Mammary epithelial cell (primary cell): ENCODE measurements around the gene TUBA1A.

Experiments used
- EZH2 ChIP-seq: IDR thresholded peaks from 2 replicates; pipeline ENCODE4 v1.6.1; 2012; ENCODE audit warnings: low read length, inconsistent platforms, borderline replicate concordance
- TF ChIP-seq, protein P1 (sequence below), 2 donors: IDR thresholded peaks in 1 of 2; conservative IDR thresholded peaks in 1 of 2; 2 replicates each; pipeline ENCODE4 v1.5.1; 2011 to 2012; ENCODE audit warnings: inconsistent platforms in 2 of 2, low read length in 2 of 2, mild to moderate bottlenecking in 2 of 2, control low read depth in 1 of 2, low read depth in 1 of 2; ENCODE audit not compliant: insufficient read depth in 1 of 2; ENCODE audit errors: extremely low read depth in 1 of 2

DNA sequence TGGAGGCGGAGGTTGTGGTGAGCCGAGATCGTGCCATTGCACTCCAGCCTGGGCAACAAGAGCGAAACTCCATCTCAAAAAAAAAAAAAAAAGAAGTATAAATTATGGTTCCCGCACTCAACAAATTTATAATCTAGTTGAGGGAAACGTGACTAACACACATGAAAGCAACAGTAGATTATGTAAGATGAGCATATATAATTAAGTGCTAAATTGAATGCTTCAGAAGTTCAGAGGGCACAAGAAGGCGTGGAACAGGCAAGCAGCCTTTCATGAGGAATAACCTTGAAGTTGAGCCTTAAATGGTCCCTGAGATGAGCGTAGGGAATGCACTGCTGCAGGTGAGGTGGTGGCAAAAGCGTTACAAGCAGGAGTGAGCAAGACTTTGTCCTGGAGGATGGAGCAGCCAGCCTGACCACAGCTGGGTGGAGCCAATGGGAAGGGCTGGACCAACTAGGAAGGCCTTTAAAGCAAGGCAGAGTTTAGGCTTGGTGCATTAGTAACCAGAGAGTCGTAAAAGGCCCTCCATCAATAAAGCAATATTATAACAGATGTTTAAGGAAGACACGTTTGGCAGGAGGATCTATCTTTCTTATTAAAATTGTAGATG lies 30.6 kb upstream of the TUBA1A start:
- TF ChIP-seq, protein P1, sequence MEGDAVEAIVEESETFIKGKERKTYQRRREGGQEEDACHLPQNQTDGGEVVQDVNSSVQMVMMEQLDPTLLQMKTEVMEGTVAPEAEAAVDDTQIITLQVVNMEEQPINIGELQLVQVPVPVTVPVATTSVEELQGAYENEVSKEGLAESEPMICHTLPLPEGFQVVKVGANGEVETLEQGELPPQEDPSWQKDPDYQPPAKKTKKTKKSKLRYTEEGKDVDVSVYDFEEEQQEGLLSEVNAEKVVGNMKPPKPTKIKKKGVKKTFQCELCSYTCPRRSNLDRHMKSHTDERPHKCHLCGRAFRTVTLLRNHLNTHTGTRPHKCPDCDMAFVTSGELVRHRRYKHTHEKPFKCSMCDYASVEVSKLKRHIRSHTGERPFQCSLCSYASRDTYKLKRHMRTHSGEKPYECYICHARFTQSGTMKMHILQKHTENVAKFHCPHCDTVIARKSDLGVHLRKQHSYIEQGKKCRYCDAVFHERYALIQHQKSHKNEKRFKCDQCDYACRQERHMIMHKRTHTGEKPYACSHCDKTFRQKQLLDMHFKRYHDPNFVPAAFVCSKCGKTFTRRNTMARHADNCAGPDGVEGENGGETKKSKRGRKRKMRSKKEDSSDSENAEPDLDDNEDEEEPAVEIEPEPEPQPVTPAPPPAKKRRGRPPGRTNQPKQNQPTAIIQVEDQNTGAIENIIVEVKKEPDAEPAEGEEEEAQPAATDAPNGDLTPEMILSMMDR (conservative IDR thresholded peaks at IDR 0.05 in 1 of 2, IDR thresholded peaks at IDR 0.05 in 1 of 2; ENCODE audit: extremely low read depth in 1 of 2, insufficient read depth in 1 of 2, low read depth in 1 of 2, low read length in 2 of 2), result no peak
- no peak for TF ChIP-seq EZH2
